Fibroblast of skin of scalp (primary cell): ENCODE results near the gene RET.

Source experiments
- DNase-seq: peaks from one replicate; pipeline ENCODE4 v3.0.0-alpha.2; 2013

Gene RET

GRCh38 chr10:43109671-43110249 is 32.9 kb downstream of the RET start:
- peak; percentile 8 for DNase-seq

- peak; percentile 40 for DNase-seq
Measured at GRCh38 chr10:43110338-43111071, 33.6 kb downstream of the RET start.

- no peak for DNase-seq
Measured at GRCh38 chr10:43111101-43111500, 34.2 kb downstream of the RET start.

GRCh38 chr10:43111921-43112607 is 35.2 kb downstream of the RET start:
- no peak for DNase-seq

- no peak for DNase-seq
Measured at GRCh38 chr10:43112608-43112961, 35.7 kb downstream of the RET start.

- DNase-seq = no peak
Measured at GRCh38 chr10:43113201-43114087, 36.6 kb downstream of the RET start.

- DNase-seq = no peak
Measured at GRCh38 chr10:43114088-43114742, 37.3 kb downstream of the RET start.

- no peak for DNase-seq
Measured at GRCh38 chr10:43114743-43115611, 38.1 kb downstream of the RET start.

GRCh38 chr10:43115881-43116595 is 39.2 kb downstream of the RET start:
- DNase-seq = no peak

- DNase-seq = no peak
Measured at GRCh38 chr10:43116596-43116995, 39.7 kb downstream of the RET start.

GRCh38 chr10:43117031-43117776 is 40.3 kb downstream of the RET start:
- no peak for DNase-seq

- DNase-seq = no peak
Measured at GRCh38 chr10:43117777-43118583, 41.1 kb downstream of the RET start.

GRCh38 chr10:43118631-43119415 is 42.0 kb downstream of the RET start:
- no peak for DNase-seq

- DNase-seq = no peak
Measured at GRCh38 chr10:43119416-43120115, 42.7 kb downstream of the RET start.

GRCh38 chr10:43120116-43120928 is 43.5 kb downstream of the RET start:
- DNase-seq = no peak

- no peak for DNase-seq
Measured at GRCh38 chr10:43120929-43121314, 44.1 kb downstream of the RET start.

GRCh38 chr10:43121444-43121843 is 44.6 kb downstream of the RET start:
- DNase-seq = peak; percentile 43
